Measurements from ENCODE around the gene B3GNT3.
"Not testable (repeated sequence)": the region's sequence is repeated elsewhere in the genome, so short reads cannot be mapped to it uniquely, and the experiment has no call there.

B3GNT3 gene

DNA sequence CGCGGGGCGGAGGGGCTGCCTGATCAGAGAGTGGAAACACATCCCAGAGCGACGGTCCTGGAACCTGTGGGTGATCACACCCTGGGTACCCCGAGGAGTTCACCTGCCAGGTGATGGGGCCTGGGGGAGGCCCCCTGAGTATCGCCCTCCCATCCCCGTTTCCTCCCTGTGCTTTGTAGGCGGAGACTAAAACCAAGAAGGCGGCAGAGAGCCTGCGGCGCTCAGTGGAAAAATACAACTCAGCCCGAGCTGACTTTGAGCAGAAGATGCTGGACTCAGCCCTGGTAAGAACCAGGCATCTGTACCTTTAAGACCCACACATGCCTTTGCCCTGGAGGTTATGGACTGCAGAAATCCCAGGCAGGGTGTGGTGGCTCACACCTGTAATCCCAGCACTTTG is 24.3 kb upstream of the B3GNT3 start:
- no peaks in the 10 kb centered on the region for H3K27me3 ChIP-seq (ENCODE audit: control insufficient read depth, insufficient read depth, low read length)
- no peak for DNase-seq (ENCODE audit: low read depth, low spot score)
- H3K36me3 ChIP-seq (ENCODE audit: control insufficient read depth, insufficient read depth, low read length) = no peaks in the 10 kb centered on the region
- H3K9me3 ChIP-seq (ENCODE audit: control insufficient read depth, insufficient read depth, low read length) = no peaks in the 10 kb centered on the region
- no CpG with 5 or more reads among the region's 13 CpGs for WGBS (ENCODE audit: insufficient coverage, insufficient read length)
- H3K27ac ChIP-seq (ENCODE audit: low read length) = no peak overlapping the region
- H3K4me1 ChIP-seq (ENCODE audit: control insufficient read depth, insufficient read depth, low read length) = 0 out of 2 replicates have a peak, but pooled peaks cover 2% of the 10 kb centered on the region
- no peak overlapping the region for H3K4me3 ChIP-seq (ENCODE audit: low read length)

GRCh38 chr19:17772172-17772571 is 22.8 kb upstream of the B3GNT3 start:
- Histone ChIP-seq H3K9me3 (ENCODE audit: control insufficient read depth, insufficient read depth, low read length) (no peaks in the 10 kb centered on the region), H3K27me3 (ENCODE audit: control insufficient read depth, insufficient read depth, low read length) (no peaks in the 10 kb centered on the region), H3K4me1 (ENCODE audit: control insufficient read depth, insufficient read depth, low read length) (0 out of 2 replicates have a peak, but pooled peaks cover 2% of the 10 kb centered on the region), H3K36me3 (ENCODE audit: control insufficient read depth, insufficient read depth, low read length) (no peaks in the 10 kb centered on the region), H3K27ac (ENCODE audit: low read length) (no peak overlapping the region), H3K4me3 (ENCODE audit: low read length) (no peak overlapping the region)
- DNase-seq (ENCODE audit: low read depth, low spot score) = no peak
- no CpG with 5 or more reads among the region's 4 CpGs for WGBS (ENCODE audit: insufficient coverage, insufficient read length)

GRCh38 chr19:17775245-17775927 is 19.6 kb upstream of the B3GNT3 start:
- H3K4me1 ChIP-seq (ENCODE audit: control insufficient read depth, insufficient read depth, low read length) = 0 out of 2 replicates have a peak, but pooled peaks cover 2% of the 10 kb centered on the region
- H3K9me3 ChIP-seq (ENCODE audit: control insufficient read depth, insufficient read depth, low read length) = no peaks in the 10 kb centered on the region
- DNase-seq (ENCODE audit: low read depth, low spot score) = no peak
- WGBS (ENCODE audit: insufficient coverage, insufficient read length) = no CpG with 5 or more reads among the region's 16 CpGs
- H3K27me3 ChIP-seq (ENCODE audit: control insufficient read depth, insufficient read depth, low read length) = no peaks in the 10 kb centered on the region
- H3K4me3 ChIP-seq (ENCODE audit: low read length) = no peak overlapping the region
- H3K27ac ChIP-seq (ENCODE audit: low read length) = no peak overlapping the region
- no peaks in the 10 kb centered on the region for H3K36me3 ChIP-seq (ENCODE audit: control insufficient read depth, insufficient read depth, low read length)

DNA sequence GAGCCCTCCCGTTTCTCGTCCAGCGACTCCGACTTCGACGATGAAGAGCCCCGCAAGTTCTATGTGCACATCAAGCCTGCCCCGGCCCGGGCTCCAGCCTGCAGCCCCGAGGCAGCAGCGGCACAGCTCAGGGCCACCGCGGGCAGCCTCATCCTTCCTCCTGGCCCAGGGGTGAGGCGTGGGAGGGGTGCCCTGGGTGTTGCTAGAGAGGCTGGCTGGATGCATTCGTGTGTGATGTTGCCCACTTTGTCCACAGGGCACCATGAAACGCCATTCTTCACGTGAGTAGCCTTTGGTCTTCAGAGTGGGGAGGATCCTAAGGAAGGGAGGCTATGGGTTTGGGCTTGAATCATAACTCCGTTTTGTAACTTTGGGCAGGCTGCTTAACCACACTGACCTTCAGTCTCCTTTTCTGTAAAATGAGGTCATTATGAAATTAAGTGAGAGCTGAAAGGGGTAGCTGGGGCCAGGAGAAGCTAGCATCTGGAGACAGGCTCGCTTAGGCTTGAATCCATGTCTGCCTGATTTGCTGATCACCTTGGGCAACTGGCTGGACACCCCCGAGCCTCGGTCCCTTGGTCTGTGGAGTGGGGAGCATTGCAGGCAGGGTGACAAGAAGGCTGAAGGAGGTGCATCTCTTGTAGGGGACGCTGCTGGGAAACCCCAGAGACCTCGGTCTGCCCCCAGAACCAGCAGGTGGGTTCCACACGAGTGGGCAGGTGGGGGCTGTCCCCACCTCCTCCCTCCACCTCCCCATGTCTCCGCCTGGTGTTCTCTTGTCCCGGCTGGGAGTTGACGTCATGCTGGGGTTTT is 18.7 kb upstream of the B3GNT3 start:
- no peak for DNase-seq (ENCODE audit: low read depth, low spot score)
- no CpG with 5 or more reads among the region's 27 CpGs for WGBS (ENCODE audit: insufficient coverage, insufficient read length)

DNA sequence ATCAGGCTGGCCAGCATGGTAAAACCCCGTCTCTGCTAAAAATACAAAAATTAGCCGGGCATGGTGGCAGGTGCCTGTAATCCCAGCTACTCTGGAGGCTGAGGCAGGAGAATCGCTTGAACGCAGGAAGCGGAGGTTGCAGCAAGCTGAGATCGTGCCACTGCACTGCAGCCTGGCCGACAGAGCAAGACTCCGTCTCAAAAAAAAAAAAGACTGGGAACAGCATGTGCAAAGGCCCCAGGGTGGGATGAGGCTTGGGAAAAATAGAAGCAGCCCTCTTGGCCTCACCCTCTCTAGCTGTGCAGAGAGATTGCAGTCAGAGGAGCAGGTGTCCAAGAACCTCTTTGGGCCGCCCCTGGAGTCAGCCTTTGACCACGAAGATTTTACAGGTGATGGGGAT is 17.1 kb upstream of the B3GNT3 start:
- not testable (repeated sequence) for H3K36me3 ChIP-seq (ENCODE audit: control insufficient read depth, insufficient read depth, low read length); H3K4me3 ChIP-seq (ENCODE audit: low read length); H3K27me3 ChIP-seq (ENCODE audit: control insufficient read depth, insufficient read depth, low read length); DNase-seq (ENCODE audit: low read depth, low spot score); H3K4me1 ChIP-seq (ENCODE audit: control insufficient read depth, insufficient read depth, low read length); H3K27ac ChIP-seq (ENCODE audit: low read length); H3K9me3 ChIP-seq (ENCODE audit: control insufficient read depth, insufficient read depth, low read length)
- WGBS (ENCODE audit: insufficient coverage, insufficient read length) = no CpG with 5 or more reads among the region's 10 CpGs

More for the DNA sequence above, 18.7 kb upstream of the B3GNT3 start:
- Histone ChIP-seq H3K36me3 (ENCODE audit: control insufficient read depth, insufficient read depth, low read length) (no peaks in the 10 kb centered on the region), H3K27me3 (ENCODE audit: control insufficient read depth, insufficient read depth, low read length) (no peaks in the 10 kb centered on the region), H3K27ac (ENCODE audit: low read length) (no peak overlapping the region), H3K9me3 (ENCODE audit: control insufficient read depth, insufficient read depth, low read length) (no peaks in the 10 kb centered on the region), H3K4me1 (ENCODE audit: control insufficient read depth, insufficient read depth, low read length) (0 out of 2 replicates have a peak, but pooled peaks cover 2% of the 10 kb centered on the region), H3K4me3 (ENCODE audit: low read length) (no peak overlapping the region)

- WGBS (ENCODE audit: insufficient coverage, insufficient read length) = no CpG with 5 or more reads among the region's 37 CpGs
- Histone ChIP-seq H3K27ac (ENCODE audit: low read length) (no peak overlapping the region), H3K4me3 (ENCODE audit: low read length) (peak overlapping the region; percentile 27; the same call in 1 of the 2 replicates), H3K27me3 (ENCODE audit: control insufficient read depth, insufficient read depth, low read length) (no peaks in the 10 kb centered on the region), H3K36me3 (ENCODE audit: control insufficient read depth, insufficient read depth, low read length) (0 out of 2 replicates have a peak, but pooled peaks cover 4% of the 10 kb centered on the region), H3K4me1 (ENCODE audit: control insufficient read depth, insufficient read depth, low read length) (0 out of 2 replicates have a peak, but pooled peaks cover 2% of the 10 kb centered on the region), H3K9me3 (ENCODE audit: control insufficient read depth, insufficient read depth, low read length) (no peaks in the 10 kb centered on the region)
- no peak for DNase-seq (ENCODE audit: low read depth, low spot score)
Observed at GRCh38 chr19:17778251-17778967, 16.5 kb upstream of the B3GNT3 start.

DNA sequence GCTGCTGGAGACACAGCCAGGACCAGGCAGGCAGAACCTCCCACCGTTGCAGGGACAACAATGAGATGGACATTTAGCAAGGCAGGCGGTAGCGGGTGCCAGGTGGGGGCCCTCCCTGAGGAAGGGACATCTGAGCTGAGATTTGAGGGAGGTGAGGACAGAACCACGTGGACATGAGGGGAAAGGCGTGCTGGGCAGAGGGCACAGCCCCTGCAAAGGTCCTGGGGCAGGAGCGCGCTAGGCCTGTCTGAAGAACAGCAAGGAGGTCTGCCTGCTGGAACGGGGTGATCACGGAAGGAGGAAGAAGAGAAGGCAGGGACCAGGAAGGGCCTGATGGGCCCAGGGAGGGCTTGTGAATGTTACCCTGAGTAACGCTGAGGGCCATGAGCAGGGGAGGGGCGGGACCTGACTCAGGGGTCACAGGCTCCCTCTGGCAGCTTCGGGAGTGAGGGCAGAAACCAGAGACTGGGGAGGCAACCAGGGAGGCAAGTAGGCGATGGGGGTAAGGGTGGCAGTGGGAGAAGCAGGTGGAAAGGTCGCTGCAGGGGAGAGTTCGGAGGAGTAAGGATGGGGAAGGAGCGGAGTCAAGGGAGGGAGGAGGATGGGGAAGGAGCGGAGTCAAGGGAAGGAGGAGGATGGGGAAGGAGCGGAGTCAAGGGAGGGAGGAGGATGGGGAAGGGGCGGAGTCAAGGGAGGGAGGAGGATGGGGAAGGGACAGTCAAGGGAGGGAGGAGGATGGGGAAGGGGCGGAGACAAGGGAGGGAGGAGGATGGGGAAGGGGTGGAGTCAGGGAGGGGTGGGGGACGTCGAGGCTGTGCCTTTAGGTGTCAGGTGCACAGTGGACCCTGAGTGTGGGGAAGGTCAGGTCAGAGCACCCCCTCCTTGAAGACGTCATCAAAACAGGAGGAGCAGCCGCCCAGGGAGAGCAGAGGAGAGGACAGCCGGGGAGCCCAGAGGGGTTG is 15.7 kb upstream of the B3GNT3 start:
- no peak overlapping the region for H3K27ac ChIP-seq (ENCODE audit: low read length)
- no peaks in the 10 kb centered on the region for H3K9me3 ChIP-seq (ENCODE audit: control insufficient read depth, insufficient read depth, low read length)
- 0 out of 2 replicates have a peak, but pooled peaks cover 4% of the 10 kb centered on the region for H3K36me3 ChIP-seq (ENCODE audit: control insufficient read depth, insufficient read depth, low read length)
- peaks cover 2% of the 10 kb centered on the region; the same call in 1 of the 2 replicates for H3K4me1 ChIP-seq (ENCODE audit: control insufficient read depth, insufficient read depth, low read length)
- peak; percentile 94 for DNase-seq (ENCODE audit: low read depth, low spot score)
- peak overlapping the region; percentile 27; the same call in 1 of the 2 replicates for H3K4me3 ChIP-seq (ENCODE audit: low read length)
- WGBS (ENCODE audit: insufficient coverage, insufficient read length) = no CpG with 5 or more reads among the region's 25 CpGs
- H3K27me3 ChIP-seq (ENCODE audit: control insufficient read depth, insufficient read depth, low read length) = no peaks in the 10 kb centered on the region

DNA sequence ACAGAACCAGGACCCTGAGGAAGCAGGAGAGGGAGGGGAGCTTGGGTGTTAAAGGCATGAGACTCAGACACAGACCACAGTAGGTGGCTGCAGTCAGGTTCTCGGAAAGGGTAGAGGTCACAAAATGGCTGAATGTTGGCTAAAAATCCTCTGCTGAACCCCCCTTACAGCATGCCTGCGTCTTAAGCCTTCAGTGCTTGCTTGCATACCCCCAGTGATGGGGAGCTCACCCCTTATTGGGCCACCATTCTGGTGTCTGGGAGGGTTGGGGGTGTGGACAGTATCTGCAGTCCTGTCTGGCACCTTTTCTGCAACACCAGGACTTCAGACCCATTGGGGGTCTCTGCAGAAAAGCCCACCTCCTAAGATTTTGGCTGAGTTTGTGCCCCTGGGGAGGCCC is 14.2 kb upstream of the B3GNT3 start:
- DNase-seq (ENCODE audit: low read depth, low spot score) = no peak
- Histone ChIP-seq H3K4me3 (ENCODE audit: low read length) (no peak overlapping the region), H3K36me3 (ENCODE audit: control insufficient read depth, insufficient read depth, low read length) (0 out of 2 replicates have a peak, but pooled peaks cover 4% of the 10 kb centered on the region), H3K27me3 (ENCODE audit: control insufficient read depth, insufficient read depth, low read length) (no peaks in the 10 kb centered on the region), H3K4me1 (ENCODE audit: control insufficient read depth, insufficient read depth, low read length) (no peaks in the 10 kb centered on the region; the same call in 1 of the 2 replicates), H3K9me3 (ENCODE audit: control insufficient read depth, insufficient read depth, low read length) (no peaks in the 10 kb centered on the region), H3K27ac (ENCODE audit: low read length) (no peak overlapping the region)
- WGBS (ENCODE audit: insufficient coverage, insufficient read length) = no CpG with 5 or more reads among the region's 2 CpGs

- H3K27ac ChIP-seq (ENCODE audit: low read length); H3K36me3 ChIP-seq (ENCODE audit: control insufficient read depth, insufficient read depth, low read length): not testable (repeated sequence)
- no CpG with 5 or more reads among the region's 5 CpGs for WGBS (ENCODE audit: insufficient coverage, insufficient read length)
Observed at GRCh38 chr19:17783721-17784120, 11.2 kb upstream of the B3GNT3 start.

More at GRCh38 chr19:17783721-17784120, 11.2 kb upstream of the B3GNT3 start:
- not testable (repeated sequence) for H3K9me3 ChIP-seq (ENCODE audit: control insufficient read depth, insufficient read depth, low read length); H3K27me3 ChIP-seq (ENCODE audit: control insufficient read depth, insufficient read depth, low read length); H3K4me3 ChIP-seq (ENCODE audit: low read length); H3K4me1 ChIP-seq (ENCODE audit: control insufficient read depth, insufficient read depth, low read length); DNase-seq (ENCODE audit: low read depth, low spot score)

All from iPS DF 6.9 (cell line).